WERI-Rb-1 (cell line): ENCODE data around the gene MRPL16.

Source experiments
- DNase-seq: peaks from one replicate; pipeline ENCODE4 v3.0.0-alpha.2; 2020
- H3K27ac ChIP-seq: fragments of 250-450 bp; sonication (Bioruptor Pico); 2 replicates; pipeline ENCODE4 v1.5.1; 2020; ENCODE audit warnings: mild to moderate bottlenecking, moderate library complexity
- H3K27me3 ChIP-seq: fragments of 250-450 bp; sonication (Bioruptor Pico); 2 replicates; pipeline ENCODE4 v1.5.1; 2021; ENCODE audit warnings: mild to moderate bottlenecking, low read depth, moderate library complexity; ENCODE audit not compliant: insufficient read depth, severe bottlenecking
- H3K36me3 ChIP-seq: fragments of 250-450 bp; sonication (Bioruptor Pico); 2 replicates; pipeline ENCODE4 v1.5.1; 2020; ENCODE audit warnings: mild to moderate bottlenecking, moderate library complexity
- H3K4me3 ChIP-seq: 2 replicates; pipeline ENCODE4 v1.5.1; 2011; ENCODE audit warnings: low read depth, mild to moderate bottlenecking, control low read depth, low read length
- H3K9me3 ChIP-seq: fragments of 250-450 bp; sonication (Bioruptor Pico); 2 replicates; pipeline ENCODE4 v1.5.1; 2021; ENCODE audit warnings: mild to moderate bottlenecking, moderate library complexity; ENCODE audit not compliant: severe bottlenecking
- CTCF ChIP-seq: IDR thresholded peaks from 2 replicates; pipeline ENCODE4 v1.5.1; 2011; ENCODE audit warnings: low read depth, mild to moderate bottlenecking, control low read depth, inconsistent platforms, low read length

MRPL16 gene

GRCh38 chr11:59776210-59777066, 34.1 kb downstream of the MRPL16 start:
- H3K27ac ChIP-seq, result no peak overlapping the region
- DNase-seq, result no peak

GRCh38 chr11:59773083-59773440, 37.5 kb downstream of the MRPL16 start:
- Histone ChIP-seq H3K36me3 (peaks cover 61% of the 10 kb centered on the region), H3K27me3 (no peaks in the 10 kb centered on the region), H3K27ac (no peak overlapping the region), H3K9me3 (no peaks in the 10 kb centered on the region), H3K4me3 (no peak overlapping the region)
- DNase-seq, result no peak
- TF ChIP-seq CTCF, result no peak

More at GRCh38 chr11:59776210-59777066, 34.1 kb downstream of the MRPL16 start:
- Histone ChIP-seq H3K27me3 (no peaks in the 10 kb centered on the region), H3K36me3 (peaks cover 80% of the 10 kb centered on the region), H3K9me3 (no peaks in the 10 kb centered on the region), H3K4me3 (no peak overlapping the region)
- TF ChIP-seq CTCF, result no peak

GRCh38 chr11:59771605-59772004, 39.0 kb downstream of the MRPL16 start:
- Histone ChIP-seq H3K36me3 (peaks cover 49% of the 10 kb centered on the region), H3K27ac (no peak overlapping the region), H3K4me3 (no peak overlapping the region), H3K9me3 (no peaks in the 10 kb centered on the region), H3K27me3 (no peaks in the 10 kb centered on the region)
- TF ChIP-seq CTCF, result no peak
- DNase-seq, result no peak

- Histone ChIP-seq H3K36me3 (peaks cover 41% of the 10 kb centered on the region), H3K9me3 (no peaks in the 10 kb centered on the region), H3K27me3 (no peaks in the 10 kb centered on the region), H3K27ac (no peak overlapping the region), H3K4me3 (no peak overlapping the region)
- TF ChIP-seq CTCF, result no peak
- DNase-seq, result no peak
These were observed 39.7 kb downstream of the MRPL16 start for GRCh38 chr11:59770869-59771268.

GRCh38 chr11:59770319-59770718, 40.3 kb downstream of the MRPL16 start:
- no peak for DNase-seq
- Histone ChIP-seq H3K36me3 (peaks cover 36% of the 10 kb centered on the region), H3K9me3 (no peaks in the 10 kb centered on the region), H3K27ac (no peak overlapping the region), H3K4me3 (no peak overlapping the region), H3K27me3 (no peaks in the 10 kb centered on the region)
- no peak for TF ChIP-seq CTCF

- Histone ChIP-seq H3K27ac (no peak overlapping the region), H3K4me3 (no peak overlapping the region), H3K9me3 (no peaks in the 10 kb centered on the region), H3K36me3 (peaks cover 31% of the 10 kb centered on the region), H3K27me3 (no peaks in the 10 kb centered on the region)
- no peak for DNase-seq
- TF ChIP-seq CTCF, result no peak
These were observed 40.8 kb downstream of the MRPL16 start for GRCh38 chr11:59769828-59770227.
